ENCODE measurements around the gene NIPAL1.

- TF ChIP-seq POLR2A (IDR thresholded peaks at IDR 0.05), result no peak
- no peak for TF ChIP-seq CTCF (IDR thresholded peaks at IDR 0.05 in 8 of 11, conservative IDR thresholded peaks at IDR 0.05 in 3 of 11)
- no peak for TF ChIP-seq POLR2AphosphoS5 (IDR thresholded peaks at IDR 0.05)
These were observed 54.6 kb downstream of the NIPAL1 start for GRCh38 chr4:48071191-48071590.

All from spleen (tissue), 7 donors.